Erythroblast (primary cell): Measurements from ENCODE around the gene URGCP.
A peak's percentile ranks its signal among the peaks of the same experiment; 100 is the strongest.
"Not testable (repeated sequence)": the region's sequence is repeated elsewhere in the genome, so short reads cannot be mapped to it uniquely, and the experiment has no call there.

Source experiments
- DNase-seq, 2 experiments: peaks; one replicate each; lab custom pipeline; 2025; lab: John Stamatoyannopoulos, UW
- GATA1 ChIP-seq: IDR thresholded peaks from 2 replicates; pipeline ENCODE4 v1.6.1; 2011; ENCODE audit warnings: low read depth, mild to moderate bottlenecking, control low read depth, low read length, moderate library complexity
- POLR2A ChIP-seq: IDR thresholded peaks from 2 replicates; pipeline ENCODE4 v1.6.1; 2011; ENCODE audit warnings: mild to moderate bottlenecking, low read length

URGCP gene

DNA sequence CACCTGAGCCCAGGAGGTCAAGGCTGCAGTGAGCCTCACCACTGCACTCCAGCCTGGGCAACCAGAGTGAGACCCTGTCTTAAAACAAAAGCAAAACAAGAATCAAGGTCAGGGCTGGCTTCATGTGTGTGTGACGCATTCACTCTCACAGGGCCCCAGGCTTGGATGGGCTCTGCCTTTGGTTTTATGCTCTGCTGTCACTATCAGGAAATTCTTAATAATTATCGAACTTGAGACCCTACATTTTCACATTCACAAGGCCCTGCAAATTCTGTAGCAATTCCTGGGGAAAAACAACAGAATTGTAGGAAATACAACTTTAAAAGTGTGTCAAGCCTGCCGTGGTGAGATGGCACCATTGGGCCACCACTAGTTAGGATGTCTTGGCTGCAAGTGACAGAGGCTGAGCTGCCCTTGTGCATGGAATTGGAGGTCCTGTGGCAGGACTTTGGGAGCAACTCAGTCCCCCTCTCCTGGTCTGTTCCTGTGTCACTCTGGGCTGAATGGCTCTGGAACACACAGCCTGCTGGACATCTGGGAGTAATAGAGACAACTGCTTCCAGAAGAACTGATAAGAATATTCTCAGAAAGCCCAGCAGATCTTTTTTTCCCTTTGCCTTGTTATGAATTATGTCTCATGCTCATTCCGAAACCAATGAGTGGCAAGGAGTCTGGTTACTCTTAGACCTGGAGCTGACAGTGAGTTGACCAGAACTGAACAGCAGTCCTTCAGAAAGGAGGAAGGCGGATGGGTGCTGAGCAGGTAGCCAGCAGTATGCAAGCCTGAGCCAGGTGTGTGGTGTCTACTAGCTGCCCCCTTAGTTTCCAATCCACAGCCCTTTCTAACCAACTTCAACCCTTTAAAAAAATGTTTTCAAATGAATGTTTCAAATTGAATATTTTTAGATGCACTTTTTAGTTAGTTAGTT, 23.4 kb upstream of the URGCP start:
- DNase-seq: no peak

DNA sequence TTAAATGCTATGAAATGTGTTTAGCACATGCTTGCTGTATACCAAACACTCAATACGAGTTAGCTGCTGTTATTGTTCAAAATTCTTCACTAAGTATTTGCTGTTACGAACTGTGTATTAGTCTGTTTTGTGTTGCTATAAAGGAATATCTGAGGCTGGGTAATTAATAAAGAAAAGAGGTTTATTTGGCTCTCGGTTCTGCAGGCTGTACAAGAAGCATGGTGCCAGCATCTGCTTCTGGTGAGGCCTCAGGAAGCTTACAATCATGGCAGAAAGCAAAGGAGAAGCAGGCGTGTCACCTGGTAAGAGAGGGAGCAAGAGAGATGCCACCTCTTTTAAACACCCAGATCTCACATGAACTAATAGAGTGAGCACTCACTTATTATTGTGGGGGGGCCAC, 21.4 kb upstream of the URGCP start:
- TF ChIP-seq POLR2A (no peak), GATA1 (no peak)
- no peak for DNase-seq

More for the DNA sequence above, 23.4 kb upstream of the URGCP start:
- TF ChIP-seq GATA1 (no peak), POLR2A (no peak)

DNA sequence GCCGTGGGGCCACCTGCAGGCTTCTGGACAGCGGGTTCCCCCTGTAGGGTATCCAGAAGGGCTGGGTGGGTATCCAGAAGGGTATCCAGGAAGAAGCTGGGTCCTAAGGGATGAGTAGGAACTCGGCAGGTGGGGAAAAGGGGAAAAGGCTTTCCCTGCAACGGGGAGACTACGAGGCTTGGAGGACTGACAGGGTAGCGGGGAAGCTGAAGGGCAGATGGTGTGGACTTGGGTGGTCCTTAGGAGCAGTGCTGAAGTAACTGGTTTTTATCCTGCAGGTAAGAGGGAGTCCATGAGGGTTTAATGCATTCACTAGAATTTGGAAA, 20.4 kb upstream of the URGCP start:
- TF ChIP-seq POLR2A (peak; percentile 24), GATA1 (no peak)
- DNase-seq: no peak

DNA sequence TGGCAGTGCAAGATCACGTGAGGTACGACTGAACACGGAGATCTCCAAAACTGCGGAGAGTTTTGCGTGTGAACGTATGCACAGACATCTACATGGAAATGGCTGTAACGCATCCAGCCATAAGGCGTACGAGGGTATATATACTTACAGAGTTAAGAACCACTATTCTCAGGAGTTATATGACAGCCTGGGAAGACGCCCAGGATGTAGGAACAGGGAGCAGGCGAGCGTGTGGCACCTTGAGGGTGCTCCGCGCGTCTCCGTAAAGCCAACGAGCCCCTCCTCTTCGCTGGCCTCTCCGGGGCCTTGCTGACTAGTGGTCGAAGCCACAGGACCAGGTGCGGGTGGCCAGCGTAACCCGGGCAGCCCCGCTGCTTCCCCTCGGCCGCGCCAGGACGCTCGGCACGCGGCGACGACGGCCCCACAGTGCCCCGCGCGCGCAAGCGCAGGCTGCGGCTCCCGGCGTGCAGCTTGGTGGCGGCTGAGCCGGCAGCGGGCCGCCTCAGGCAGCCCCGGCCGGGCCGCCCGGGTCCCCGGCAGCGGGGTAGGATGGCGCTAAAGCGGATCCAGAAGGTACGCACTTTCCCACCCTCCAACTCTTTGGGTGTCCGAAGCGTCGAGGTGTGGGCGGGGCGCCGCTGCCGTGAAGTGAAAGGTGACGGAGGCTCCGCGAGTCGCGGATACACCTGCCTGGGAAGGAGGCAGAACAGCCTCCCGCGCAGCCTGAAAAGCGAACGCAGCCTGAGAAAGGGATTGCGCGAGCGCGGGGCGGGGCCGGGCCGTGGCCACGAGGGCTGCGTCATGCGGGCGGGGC, 19.8 kb upstream of the URGCP start, which contains the start of gene UBE2D4:
UBE2D4 (plus strand) TSS at position 453 of the 814 bp plus-strand sequence; CDS start at position 550, 97 bp downstream.
- TF ChIP-seq GATA1 (no peak), POLR2A (peak; percentile 97)
- DNase-seq: peak; percentile 85 to 91

DNA sequence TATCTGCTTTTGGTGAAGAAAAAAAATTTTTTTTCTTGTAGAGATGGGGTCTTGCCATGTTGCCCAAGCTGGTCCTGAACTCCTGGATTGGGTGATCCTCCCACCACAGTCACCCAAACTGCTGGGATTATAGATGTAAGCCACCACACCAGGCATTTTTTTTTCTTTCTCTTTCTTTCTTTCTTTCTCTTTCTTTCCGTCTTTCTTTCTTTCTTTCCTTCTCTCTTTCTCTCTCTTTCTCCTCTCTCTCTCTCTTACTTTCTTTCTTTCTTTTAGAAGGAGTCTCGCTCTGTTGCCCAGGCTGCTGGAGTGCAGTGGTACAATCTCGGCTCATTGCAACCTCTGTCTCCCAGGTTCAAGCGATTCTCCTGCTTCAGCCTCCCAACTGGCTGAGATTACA, 16.3 kb upstream of the URGCP start:
- no peak for TF ChIP-seq POLR2A
- DNase-seq: no peak

DNA sequence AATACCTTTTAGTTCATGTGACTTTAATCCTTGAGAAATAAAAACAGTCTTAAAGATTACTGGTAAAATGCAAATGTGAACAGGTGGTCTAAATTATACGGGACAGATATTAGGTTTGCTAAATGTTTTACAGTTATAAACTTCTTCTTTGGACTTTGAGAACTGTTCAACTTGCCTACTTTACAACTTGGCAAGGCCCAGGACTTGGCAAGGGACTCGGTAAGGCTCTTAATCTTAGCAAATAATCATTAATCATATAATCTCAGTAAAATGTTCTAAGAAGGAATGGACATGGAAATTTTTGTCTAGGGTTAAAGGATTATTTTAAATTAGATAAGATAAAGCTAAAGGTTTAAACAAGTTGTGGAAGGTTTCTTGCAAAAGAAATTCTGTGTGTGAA, 15.0 kb upstream of the URGCP start:
- DNase-seq: no peak

DNA sequence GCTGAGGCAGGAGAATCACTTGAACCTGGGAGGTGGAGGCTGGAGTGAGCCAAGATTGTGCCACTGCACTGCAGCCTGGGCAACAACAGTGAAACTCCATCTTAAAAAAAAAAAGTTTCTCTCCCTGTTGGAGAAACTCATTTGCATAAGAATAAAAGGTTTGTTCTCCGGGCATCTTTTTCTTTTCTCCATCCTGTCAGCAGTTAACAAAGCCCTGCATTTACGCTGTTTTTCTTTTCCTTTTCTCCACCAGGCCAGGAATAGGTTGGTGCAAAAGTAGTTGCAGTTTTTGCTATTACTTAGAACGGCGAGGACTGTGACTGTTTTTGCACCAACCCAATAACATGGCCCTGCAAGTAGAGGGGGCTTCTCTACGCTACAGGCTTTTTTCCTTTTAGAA, 9.5 kb upstream of the URGCP start:
- TF ChIP-seq POLR2A (no peak), GATA1 (no peak)
- DNase-seq: no peak

More for the DNA sequence above, 15.0 kb upstream of the URGCP start:
- no peak for TF ChIP-seq GATA1
- no peak for TF ChIP-seq POLR2A

DNA sequence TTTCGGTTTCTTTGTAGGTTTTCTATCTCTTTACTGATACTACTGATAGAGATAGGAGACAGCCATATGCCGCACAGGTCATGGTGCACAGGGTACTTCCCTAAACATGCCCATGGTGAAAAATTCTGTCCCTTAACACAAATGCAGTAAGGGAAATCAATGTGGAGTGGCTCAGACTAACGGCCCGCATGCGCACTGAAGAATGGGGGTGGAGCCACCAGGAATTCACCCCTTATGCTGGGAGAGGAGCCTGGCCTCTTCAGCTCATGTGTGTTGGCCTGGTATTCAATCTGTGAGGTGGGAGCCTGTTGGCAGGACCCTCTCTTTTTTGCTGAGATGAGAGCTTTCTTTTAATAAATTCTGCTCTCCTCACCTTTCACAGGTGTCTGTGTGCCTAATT, 8.4 kb upstream of the URGCP start:
- DNase-seq: no peak
- no peak for TF ChIP-seq POLR2A

DNA sequence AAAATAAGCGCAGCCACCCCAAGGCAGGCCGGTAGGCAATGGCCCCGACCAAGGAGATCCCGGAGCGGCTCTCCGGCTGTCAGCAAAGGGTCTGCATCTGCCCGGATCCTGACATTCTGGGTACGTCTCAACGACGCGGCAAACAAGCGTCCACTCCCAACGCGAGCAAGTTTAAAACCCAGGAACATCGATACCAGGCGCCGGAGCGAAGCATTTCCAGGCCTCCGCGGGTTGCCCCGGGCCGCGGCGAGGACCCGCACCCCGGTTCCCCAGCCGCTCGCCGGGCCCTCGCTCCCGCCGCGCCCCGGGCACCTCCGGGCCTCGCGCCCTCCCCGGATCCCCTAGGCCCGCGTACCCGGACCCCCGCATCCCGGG, 453 bp downstream of the URGCP start:
- peak; percentile 54 to 58 for DNase-seq
- TF ChIP-seq GATA1: no peak
- TF ChIP-seq POLR2A: no peak

DNA sequence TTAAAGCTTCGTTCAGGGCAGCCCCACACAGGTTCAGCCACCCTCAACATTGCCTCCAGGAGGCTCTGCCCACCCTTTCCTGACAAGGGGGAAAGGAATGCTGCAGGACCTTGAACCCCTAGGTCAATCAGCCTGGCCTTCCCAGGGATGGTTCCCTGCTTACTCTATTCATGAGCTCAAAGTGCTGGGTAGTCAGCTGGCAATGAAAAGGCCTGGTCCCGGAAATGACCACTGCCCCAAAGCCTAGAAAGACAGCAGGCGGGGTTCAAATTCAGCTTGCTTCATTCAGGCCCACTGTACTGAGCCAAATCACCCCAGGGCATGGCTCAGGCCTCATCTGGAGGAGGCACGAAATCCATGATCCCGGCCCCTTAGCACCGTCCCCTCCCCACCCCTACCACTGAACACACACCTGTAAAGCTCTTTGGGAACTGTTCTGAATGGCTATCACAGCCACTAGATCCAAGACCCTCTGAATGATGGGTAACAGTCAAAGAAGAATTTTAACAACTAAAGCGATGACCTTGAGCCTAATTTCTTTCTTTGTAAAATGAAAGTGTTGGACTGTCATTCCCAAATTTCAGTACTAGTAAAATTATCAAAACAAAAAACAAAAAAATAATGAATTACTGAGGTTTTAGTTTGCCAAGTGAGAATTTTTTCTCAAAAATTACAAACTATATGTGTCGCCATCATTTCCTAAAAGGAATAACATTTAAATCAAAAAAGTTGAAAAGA, 1.0 kb downstream of the URGCP start:
- no peak for TF ChIP-seq GATA1
- no peak for TF ChIP-seq POLR2A
- peak; percentile 13 to 28 for DNase-seq

DNA sequence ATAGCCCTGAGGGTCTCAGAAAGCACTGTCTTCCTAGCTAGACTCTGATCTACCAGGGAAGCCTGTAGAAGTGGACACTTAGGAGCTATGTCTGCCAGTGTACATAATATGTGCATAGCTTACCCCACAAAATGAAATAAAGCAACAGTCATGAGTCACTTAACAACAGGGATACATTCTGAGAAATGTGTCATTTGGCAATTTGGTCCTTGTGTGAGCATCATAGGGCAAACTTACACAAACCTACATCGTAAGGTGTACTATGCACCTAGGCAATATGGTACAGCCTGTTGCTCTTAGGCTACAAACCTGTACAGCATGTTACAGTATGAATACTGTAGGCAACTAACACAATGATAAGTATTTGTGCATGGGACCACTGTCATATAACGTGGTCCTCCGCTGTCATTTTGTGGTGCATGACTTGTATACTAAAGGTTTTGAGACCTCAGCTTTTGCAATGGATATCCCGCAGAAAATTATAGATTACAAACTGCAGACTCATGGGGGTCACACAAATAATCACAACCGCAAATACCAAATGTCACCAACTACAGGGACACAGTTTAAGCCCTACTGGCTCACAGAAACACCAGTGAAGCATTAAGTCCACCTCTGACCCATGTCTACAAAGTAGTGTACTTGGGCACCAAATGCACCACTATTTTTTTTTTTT, 1.7 kb downstream of the URGCP start:
- DNase-seq: peak; percentile 30 to 45
- TF ChIP-seq GATA1: no peak
- TF ChIP-seq POLR2A: no peak

DNA sequence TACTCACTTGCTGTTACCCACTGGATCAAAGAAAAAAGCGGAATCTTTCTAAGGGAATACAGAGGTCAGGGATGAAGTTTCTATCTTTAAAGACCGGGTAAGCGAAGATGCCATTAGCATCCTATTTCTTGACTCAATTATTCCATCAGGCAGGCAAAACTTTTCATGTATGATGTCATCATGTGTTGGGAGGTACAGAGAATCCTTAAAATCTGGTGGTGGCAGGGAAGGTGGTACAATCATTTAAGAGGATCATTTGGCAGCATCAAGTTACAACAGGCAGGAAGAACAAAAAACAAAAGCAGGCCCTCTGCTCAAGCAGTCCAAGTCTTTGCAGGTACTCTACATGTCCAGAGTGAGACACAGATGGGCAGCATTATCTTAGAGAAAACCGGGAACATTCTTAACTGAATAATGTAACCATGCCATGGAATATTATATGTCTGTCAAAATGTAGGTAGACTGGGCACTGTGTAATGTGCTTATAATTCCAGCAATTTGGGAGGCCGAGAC, 3.8 kb downstream of the URGCP start:
- TF ChIP-seq POLR2A (no peak), GATA1 (no peak)
- no peak for DNase-seq

DNA sequence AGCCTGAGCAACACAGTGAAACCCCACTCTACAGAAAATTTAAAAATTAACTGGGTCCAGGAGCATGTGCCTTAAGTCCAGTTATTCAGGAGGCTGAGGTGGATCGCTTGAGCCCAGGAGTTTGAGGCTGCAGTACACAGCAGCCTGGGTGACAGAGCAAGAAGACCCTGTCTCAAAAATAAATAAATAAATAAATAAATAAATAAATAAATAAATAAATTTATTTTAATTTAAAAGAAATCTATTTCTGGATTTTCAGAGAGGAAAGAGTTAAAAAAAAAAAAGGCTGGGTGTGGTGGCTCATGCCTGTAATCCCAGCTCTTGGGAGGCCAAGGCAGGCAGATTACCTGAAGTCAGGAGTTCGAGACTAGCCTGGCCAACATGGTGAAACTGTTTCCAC, 7.8 kb downstream of the URGCP start:
- not testable (repeated sequence) for DNase-seq
